Omental fat pad (tissue), 4 donors: Measurements from ENCODE around the gene TGFBR2. TPM values are rescaled to one million over a fixed set of nuclear protein-coding genes. Genes with fewer than 3 reads are reported as not detected.

Source experiments
- ATAC-seq: fragments of 150-250 bp; one replicate; pipeline ENCODE4 v1.9.1; 2016; ENCODE audit warnings: mild to moderate bottlenecking, moderate library complexity; ENCODE audit not compliant: low FRiP score
- DNase-seq: peaks from one replicate; pipeline ENCODE4 v3.0.0-alpha.2; 2019; ENCODE audit warnings: low spot score
- total RNA-seq, 4 donors: library from RNA; depleted of rRNA; stranded (reverse); fragments of >200 nt; gene quantifications; one replicate each; pipeline ENCODE4 v1.1.0, GENCODE V29; 2016
- TF ChIP-seq, protein P1 (sequence below), 3 donors: fragments of 450-650 bp; IDR thresholded peaks; one replicate each; pipeline ENCODE4 v1.5.1; 2016 to 2017; ENCODE audit warnings: antibody characterized with exemption in 3 of 3, mild to moderate bottlenecking in 3 of 3, moderate library complexity in 2 of 3

Gene TGFBR2
- total RNA-seq, 4 donors from 2014 or later: 281 to 587 (median 369) TPM

DNA sequence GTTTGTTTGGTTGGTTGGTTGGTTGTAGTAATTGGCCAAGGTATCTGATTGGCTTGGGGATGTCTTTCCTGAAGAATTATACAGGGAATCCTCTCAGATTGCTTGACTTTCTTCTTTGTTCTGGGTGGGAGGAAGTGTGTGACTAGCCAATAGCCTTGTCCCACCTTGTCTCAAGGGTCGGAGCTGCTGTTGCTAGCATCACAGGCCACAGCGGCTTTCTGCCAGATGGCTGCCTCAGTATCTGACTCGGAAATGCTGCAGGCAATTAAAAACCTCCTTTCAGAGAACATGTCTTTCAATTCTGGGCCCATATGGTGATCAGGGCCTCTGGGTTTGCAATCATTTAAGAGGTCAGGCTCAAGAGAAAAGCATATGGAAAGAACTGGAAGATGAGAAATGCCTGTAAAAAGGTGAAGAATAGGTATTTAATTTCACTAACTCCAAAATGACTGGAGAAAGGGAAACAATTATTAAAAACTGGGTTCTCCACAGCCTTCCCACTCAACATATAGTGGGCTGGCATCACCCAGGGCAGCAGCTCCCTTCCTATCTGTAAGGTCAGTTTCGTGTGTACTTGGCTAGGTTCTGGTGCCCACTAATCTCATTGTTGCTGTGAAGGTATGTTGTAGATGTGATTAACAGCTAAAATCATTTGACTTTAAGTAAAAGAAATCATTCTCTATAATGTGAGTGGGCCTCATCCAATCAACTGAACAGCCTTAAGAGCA lies 32.4 kb downstream of the TGFBR2 start:
- TF ChIP-seq, protein P1, sequence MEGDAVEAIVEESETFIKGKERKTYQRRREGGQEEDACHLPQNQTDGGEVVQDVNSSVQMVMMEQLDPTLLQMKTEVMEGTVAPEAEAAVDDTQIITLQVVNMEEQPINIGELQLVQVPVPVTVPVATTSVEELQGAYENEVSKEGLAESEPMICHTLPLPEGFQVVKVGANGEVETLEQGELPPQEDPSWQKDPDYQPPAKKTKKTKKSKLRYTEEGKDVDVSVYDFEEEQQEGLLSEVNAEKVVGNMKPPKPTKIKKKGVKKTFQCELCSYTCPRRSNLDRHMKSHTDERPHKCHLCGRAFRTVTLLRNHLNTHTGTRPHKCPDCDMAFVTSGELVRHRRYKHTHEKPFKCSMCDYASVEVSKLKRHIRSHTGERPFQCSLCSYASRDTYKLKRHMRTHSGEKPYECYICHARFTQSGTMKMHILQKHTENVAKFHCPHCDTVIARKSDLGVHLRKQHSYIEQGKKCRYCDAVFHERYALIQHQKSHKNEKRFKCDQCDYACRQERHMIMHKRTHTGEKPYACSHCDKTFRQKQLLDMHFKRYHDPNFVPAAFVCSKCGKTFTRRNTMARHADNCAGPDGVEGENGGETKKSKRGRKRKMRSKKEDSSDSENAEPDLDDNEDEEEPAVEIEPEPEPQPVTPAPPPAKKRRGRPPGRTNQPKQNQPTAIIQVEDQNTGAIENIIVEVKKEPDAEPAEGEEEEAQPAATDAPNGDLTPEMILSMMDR (IDR thresholded peaks at IDR 0.05): no peak
- DNase-seq: no peak
- ATAC-seq: no peak

DNA sequence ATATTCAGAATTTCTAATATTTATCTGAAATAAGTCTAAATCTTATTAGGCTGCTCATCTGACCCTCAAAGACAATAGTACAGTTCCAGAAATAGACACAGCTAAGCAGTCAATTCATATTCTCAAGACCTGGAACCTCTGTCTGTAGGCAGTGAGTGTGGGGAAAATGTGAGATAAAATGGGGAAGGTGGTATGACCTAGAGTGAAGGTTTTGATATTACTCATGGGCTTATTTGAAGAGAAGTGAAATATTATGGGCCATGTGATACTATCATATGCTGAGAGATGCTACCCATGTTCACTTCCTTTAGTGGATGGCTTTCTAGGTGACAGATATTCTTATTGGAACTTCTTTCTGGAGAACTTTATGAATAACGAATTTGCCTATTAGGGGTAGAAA lies 33.5 kb downstream of the TGFBR2 start:
- no peak for DNase-seq
- TF ChIP-seq, protein P1 (IDR thresholded peaks at IDR 0.05): no peak
- no peak for ATAC-seq

DNA sequence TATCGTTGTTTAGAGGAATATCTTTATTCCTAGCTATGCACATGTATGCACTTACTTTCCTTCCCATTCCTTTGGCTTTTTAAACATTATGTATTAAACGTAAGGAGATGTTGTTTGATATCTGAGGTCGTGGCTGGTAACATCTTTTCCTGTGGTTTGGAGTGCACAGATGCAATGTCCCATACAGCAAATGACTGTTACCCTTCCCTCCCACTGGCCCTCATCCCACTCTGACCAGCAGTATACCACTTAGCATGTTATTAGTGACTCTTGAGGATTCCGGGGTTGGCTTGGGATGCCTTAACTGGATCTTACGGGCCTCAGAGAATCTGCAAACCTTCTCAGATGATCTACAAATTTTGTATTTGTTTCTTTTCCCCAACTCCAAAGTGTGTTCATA lies 34.5 kb downstream of the TGFBR2 start:
- DNase-seq: no peak
- TF ChIP-seq, protein P1 (IDR thresholded peaks at IDR 0.05): no peak
- ATAC-seq: no peak

DNA sequence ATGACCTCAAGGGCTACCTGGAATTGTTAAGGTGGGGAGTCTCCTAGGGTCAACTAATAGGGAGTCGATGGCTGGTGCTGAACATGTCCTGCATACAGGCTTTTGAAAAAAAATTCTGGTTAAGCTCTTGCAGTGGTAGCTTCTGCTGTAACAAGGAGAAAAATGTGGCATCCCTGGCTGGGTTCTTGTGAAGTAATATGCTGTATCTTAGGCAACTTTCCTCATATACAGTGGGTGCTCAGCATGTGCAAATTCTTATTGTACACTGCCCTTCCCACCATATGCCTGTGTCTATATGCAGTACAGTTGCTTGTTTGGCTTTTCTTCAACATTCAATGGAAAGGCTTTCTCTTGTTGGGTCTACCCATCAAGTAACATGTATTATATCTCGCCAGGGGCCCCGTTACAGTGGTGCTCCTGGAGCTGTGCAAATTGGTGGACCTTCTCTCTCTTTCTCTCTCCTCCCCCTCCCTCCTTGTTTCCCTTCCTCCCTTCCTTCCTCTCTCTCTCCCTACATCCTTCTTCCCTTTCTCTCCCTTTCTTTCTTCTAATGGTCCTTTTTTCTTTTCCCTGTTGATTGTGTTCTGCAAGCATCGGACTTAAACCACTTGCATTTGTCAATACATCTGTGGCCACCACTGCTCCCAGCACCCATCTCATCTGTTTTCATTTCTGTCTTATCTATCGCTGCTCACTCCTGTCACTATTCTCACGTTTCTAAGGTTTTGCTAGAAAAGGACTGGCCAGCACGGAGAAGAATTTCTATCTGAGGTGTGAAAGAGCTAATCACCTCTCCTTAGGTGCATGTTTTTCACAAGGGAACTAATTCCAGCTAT lies 35.2 kb downstream of the TGFBR2 start:
- TF ChIP-seq, protein P1 (IDR thresholded peaks at IDR 0.05): no peak
- ATAC-seq (no peak), DNase-seq (no peak)

DNA sequence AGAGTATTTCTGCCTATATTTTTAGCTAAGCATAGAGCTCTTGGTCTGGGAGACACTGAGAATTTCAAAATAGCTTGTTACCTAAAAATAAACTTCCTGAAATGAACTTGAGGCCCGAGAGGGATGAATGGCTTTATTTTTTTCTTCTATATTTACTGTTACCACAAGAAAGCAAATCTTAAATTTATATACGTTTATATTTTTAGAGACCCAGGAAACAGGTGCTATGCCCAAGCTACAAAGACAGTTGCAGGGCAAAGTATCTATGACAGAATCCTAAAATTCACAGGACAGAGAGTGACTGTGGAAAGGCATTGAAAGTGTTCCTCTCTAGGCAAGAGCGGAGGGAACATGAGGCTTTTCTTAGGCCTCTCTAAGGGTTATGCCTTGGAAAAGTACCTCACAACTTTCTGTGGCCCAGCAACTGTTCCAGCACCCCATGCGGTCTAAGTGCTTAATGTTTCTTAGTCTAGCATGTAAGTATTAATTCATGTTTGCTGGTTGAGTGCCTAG lies 36.5 kb downstream of the TGFBR2 start:
- DNase-seq: no peak
- no peak for ATAC-seq
- TF ChIP-seq, protein P1 (IDR thresholded peaks at IDR 0.05): no peak

DNA sequence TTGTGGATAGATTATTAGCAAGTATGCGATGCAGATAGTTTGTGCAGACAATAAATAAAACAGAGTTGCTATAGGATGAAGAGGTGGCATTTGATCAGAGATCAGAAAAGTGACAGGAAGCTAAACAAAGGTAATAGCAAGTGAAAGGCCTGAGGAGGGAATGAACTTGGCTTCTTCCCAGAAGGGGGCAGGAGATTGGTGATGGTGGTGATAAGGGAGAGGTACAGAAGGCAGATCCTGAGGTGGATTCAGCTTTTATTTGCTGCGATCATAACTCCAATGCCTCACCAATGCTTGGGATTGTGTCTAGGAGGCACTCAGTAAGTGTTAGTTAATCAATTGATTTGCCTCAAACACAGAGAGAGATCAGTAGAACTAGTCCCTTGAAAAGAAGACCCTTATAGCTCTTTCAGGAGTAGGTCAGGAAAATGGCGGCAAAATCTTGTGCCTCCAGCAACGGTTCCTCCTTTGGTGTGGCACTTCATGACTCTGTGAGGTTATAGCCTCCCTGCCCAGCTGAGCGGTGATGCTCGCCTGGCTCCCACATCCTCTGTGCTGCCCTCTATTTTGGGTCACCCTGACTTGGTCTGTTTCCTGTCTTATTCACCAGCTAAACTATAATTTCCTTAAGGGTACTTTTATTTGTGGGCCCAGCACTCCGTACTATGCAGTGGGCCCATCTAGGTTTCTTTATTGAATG lies 37.5 kb downstream of the TGFBR2 start:
- ATAC-seq (peak; percentile 52), DNase-seq (no peak)
- TF ChIP-seq, protein P1 (IDR thresholded peaks at IDR 0.05): no peak
